GM19043 (cell line): ENCODE measurements around the gene SNX20.

Experiments
- ATAC-seq: cut with Tn5 transposase; IDR thresholded peaks from one replicate; pipeline ENCODE4 v1.9.1; 2021; ENCODE audit warnings: low read depth; ENCODE audit not compliant: unreplicated experiment

SNX20 gene

DNA sequence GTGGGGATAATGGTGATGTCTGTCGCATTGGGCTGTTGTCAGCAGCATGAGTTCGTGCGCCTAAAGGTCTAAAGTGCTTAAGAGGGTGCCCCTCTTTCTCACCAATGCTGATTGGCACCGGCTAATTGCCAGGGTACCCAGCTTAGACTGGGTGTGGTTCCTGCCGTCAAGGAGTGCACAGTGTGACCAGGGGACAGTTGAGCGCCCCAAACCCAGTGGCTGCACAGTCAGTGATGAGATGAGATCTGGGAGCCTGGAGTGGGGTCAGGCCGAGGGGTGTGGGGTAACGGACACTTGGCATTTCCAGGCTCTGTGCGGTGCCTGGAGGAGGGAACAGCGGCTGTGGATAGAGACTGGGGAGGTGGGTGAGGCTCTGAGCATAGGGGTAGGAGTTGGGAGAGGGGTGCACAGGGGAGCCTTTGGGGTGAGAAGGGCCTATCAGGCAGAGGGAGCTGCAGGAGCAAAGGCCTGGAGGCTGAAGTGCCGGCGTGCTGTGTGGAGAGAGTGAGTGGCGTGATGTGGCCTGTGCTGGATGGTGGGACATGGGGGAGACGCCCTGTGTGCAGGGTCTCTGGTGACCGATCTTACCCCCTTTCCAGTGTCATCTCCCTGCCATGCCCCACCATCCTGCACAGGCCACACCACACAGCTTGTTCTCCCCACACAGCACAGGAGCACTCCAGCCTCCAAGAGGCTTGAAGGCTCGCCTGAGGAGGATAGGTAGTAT, 58.3 kb downstream of the SNX20 start:
- ATAC-seq, result no peak

DNA sequence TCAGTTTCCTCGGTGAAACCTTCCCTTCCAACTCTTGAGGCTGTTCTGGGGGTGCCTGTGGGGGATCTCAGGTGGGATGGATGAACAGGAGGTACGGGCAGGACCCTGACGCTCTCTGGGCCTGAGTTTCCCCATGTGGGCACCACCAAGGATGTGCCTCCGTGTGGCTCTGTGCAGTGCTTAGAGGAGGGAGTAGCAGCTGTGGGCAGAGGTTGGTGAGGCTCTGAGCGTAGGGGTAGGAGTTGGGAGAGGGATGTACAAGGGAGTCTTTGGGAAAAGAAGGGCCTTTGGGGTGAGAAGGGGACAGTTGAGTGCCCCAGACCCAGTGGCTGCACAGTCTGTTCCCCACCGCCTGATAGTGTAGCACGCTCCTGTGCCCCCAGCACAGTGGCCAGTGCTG, 59.1 kb downstream of the SNX20 start:
- no peak for ATAC-seq
